Heart right ventricle (tissue), 16 donors: Measurements from ENCODE around the gene SERPINB12. TPM values are rescaled to one million over a fixed set of nuclear protein-coding genes. Genes with fewer than 3 reads are reported as not detected.

Source experiments
- ATAC-seq, 8 donors: fragments of 200-7000 bp; cut with Tn5 transposase; one replicate each; pipeline ENCODE4 v1.9.1; 2020; ENCODE audit warnings: mild to moderate bottlenecking in 8 of 8, moderate library complexity in 8 of 8, moderate number of reproducible peaks in 1 of 8
- DNase-seq, 2 donors: peaks; one replicate each; pipeline ENCODE4 v3.0.0-alpha.2; 2020
- H3K27ac ChIP-seq, 10 donors: fragments of 200-600 bp; sonication (generic) in 2 of 10; one replicate each; pipeline versions ENCODE4 v1.5.0 to v1.8.0; 2020 to 2022; ENCODE audit warnings: mild to moderate bottlenecking in 3 of 10
- H3K27me3 ChIP-seq, 7 donors: fragments of 200-600 bp; one replicate each; pipeline ENCODE4 v1.8.0; 2021 to 2022; ENCODE audit warnings: mild to moderate bottlenecking in 2 of 7
- H3K36me3 ChIP-seq, 9 donors: fragments of 200-600 bp; sonication (generic) in 1 of 9; one replicate each; pipeline versions ENCODE4 v1.5.0 to v1.8.0; 2020 to 2022; ENCODE audit warnings: mild to moderate bottlenecking in 2 of 9
- H3K4me1 ChIP-seq, 9 donors: fragments of 200-600 bp; sonication (generic) in 1 of 9; one replicate each; pipeline versions ENCODE4 v1.5.0 to v1.8.0; 2020 to 2022; ENCODE audit warnings: mild to moderate bottlenecking in 4 of 9
- H3K4me3 ChIP-seq, 10 donors: fragments of 200-600 bp; sonication (generic) in 2 of 10; one replicate each; pipeline versions ENCODE4 v1.5.0 to v1.8.0; 2020 to 2022; ENCODE audit warnings: mild to moderate bottlenecking in 7 of 10, moderate library complexity in 2 of 10
- H3K9me3 ChIP-seq, 11 donors: fragments of 200-600 bp in 10 of 11; sonication (generic) in 2 of 11; one replicate each; pipeline versions ENCODE4 v1.5.0 to v1.8.0; 2013 to 2022; ENCODE audit warnings: mild to moderate bottlenecking in 2 of 11, control low read depth in 1 of 11, moderate library complexity in 1 of 11
- WGBS, 2 donors: extraction: QIAGEN DNeasy Blood & Tissue Kit; methylation state at CpG; one replicate each; pipeline ENCODE4 v1.1.7; 2013; ENCODE audit warnings: inconsistent platforms in 1 of 2; 5-methylcytosine and 5-hydroxymethylcytosine counted together
- intact Hi-C, 10 donors: fragments of 100-400 bp; cut with DNase I; formaldehyde crosslinking; loops; one replicate each; pipeline versions ENCODE4 v1.11.1 to v1.14.2; 2022
- polyA plus RNA-seq, 2 donors: library from polyadenylated mRNA; stranded (reverse); fragments of 200-250 nt; gene quantifications; one replicate each; pipeline ENCODE4 v1.2.3, GENCODE V29; 2013
- total RNA-seq, 10 donors: library from RNA; stranded (reverse); fragmentation: NEBNext Ultra II Directional in 3 of 10; extraction: Animal tissue kit (Norgen Biotek cat#: 25700) in 3 of 10; gene quantifications; one replicate each; pipeline versions ENCODE4 v1.2.1 to v1.2.4, GENCODE V29; 2021 to 2023
- TF ChIP-seq, protein P1 (sequence below), 9 donors: fragments of 200-600 bp; sonication (generic) in 2 of 9; IDR thresholded peaks; one replicate each; pipeline versions ENCODE4 v1.5.0 to v1.8.0; 2021 to 2022; ENCODE audit warnings: antibody characterized with exemption in 9 of 9, mild to moderate bottlenecking in 5 of 9, moderate library complexity in 1 of 9
- donor health status: Arrhythmogenic right ventricular cardiomyopathy.
- donor health status: ischemic (EF 13 %, LVEDD 7.1; RV severe dilation, severe dysfunction).
- donor health status: healthy with polysubstance abuse.
- donor health status: DM: no; HTN: yes; CAD: no.
- donor health status: DM: no; HTN: no; CAD: no.
- donor health status: ischemic (EF 25% LVEDD 6.9; RV normal size, moderate dysfunction).
- donor health status: ischemic (EF 25% LVEDD 5.7; RV mildly dilated, moderate dysfunction).
- donor health status: healthy.
- donor health status: DM: yes; HTN: yes; CAD: no.
- donor health status: Ischemic cardiomyopathy.
- donor health status: ischemic (EF 35%, LVEDD 5.7; RV mildly dilated, moderate dysfunction).
- donor health status: nonischemic (EF 11% LVEDD 7.7; RV severe dilation, severe dysfunction).
- donor health status: DM: yes; HTN: yes; CAD: no.
- donor health status: PGD.
- donor health status: ischemic (EF 29% LVEDD 5.4; RV normal size, mild dysfunction).
- donor health status: nonischemic (EF 23%, LVEDD 6.1; RV moderate dilation, normal function).

The SERPINB12 gene
- total and polyA plus RNA-seq, 12 donors = not detected

DNA sequence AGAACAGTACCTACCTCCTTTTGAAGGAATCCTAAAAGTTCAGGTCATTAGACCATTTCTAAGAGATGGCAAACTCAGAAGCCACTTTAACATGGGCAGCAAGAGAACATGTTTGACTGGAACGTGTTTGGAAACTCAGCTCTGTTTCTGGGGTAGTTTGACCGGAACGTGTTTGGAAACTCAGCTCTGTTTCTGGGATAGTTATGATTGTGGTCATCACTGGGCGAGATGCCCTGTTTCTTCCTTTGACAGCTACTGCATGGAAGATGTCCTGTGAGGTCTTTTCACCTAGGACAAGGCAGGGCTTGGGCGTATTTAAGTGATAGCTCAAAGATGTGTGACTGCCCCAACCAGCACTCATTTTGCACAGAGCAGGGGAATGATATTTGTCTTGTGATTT lies 25.1 kb downstream of the SERPINB12 start:
- no peaks in the 10 kb centered on the region for H3K4me1 ChIP-seq
- no peak for ATAC-seq
- intact Hi-C loops = no loop called here

DNA sequence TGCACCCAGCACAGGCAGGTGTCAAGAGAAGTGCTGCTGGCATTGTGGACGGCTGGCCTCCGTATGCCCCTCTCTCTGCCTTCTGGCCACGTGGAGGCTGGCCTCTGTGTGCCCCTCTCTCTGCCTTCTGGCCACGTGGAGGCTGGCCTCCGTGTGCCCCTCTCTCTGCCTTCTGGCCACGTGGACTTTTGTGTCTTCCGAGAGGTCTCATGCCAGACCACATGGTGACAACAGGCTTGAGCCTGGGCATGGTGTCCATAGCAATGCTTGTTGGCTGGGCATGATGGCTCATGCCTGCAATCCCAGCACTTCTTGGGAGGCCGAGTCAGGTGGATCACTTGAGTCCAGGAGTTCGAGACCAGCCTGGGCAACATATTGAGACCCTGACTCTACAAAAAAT lies 25.7 kb downstream of the SERPINB12 start:
- H3K4me1 ChIP-seq = no peaks in the 10 kb centered on the region
- H3K4me3 ChIP-seq = no peak overlapping the region
- no peaks in the 10 kb centered on the region for H3K36me3 ChIP-seq
- H3K9me3 ChIP-seq = no peaks in the 10 kb centered on the region
- 74 to 75% methylated on average over 9 of the region's 9 CpGs for WGBS, 2 donors
- TF ChIP-seq, protein P1, sequence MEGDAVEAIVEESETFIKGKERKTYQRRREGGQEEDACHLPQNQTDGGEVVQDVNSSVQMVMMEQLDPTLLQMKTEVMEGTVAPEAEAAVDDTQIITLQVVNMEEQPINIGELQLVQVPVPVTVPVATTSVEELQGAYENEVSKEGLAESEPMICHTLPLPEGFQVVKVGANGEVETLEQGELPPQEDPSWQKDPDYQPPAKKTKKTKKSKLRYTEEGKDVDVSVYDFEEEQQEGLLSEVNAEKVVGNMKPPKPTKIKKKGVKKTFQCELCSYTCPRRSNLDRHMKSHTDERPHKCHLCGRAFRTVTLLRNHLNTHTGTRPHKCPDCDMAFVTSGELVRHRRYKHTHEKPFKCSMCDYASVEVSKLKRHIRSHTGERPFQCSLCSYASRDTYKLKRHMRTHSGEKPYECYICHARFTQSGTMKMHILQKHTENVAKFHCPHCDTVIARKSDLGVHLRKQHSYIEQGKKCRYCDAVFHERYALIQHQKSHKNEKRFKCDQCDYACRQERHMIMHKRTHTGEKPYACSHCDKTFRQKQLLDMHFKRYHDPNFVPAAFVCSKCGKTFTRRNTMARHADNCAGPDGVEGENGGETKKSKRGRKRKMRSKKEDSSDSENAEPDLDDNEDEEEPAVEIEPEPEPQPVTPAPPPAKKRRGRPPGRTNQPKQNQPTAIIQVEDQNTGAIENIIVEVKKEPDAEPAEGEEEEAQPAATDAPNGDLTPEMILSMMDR (IDR thresholded peaks at IDR 0.05) = no peak
- DNase-seq (no peak), ATAC-seq (no peak)
- H3K27me3 ChIP-seq = no peaks in the 10 kb centered on the region
- no peak overlapping the region for H3K27ac ChIP-seq
- intact Hi-C loops = no loop called here

More for the DNA sequence above, 25.1 kb downstream of the SERPINB12 start:
- no peak for DNase-seq
- TF ChIP-seq, protein P1 (IDR thresholded peaks at IDR 0.05) = no peak
- Histone ChIP-seq H3K36me3 (no peaks in the 10 kb centered on the region), H3K27me3 (no peaks in the 10 kb centered on the region), H3K4me3 (no peak overlapping the region), H3K9me3 (no peaks in the 10 kb centered on the region), H3K27ac (no peak overlapping the region)
- WGBS, 2 donors = 83 to 88% methylated on average over 5 of the region's 5 CpGs

DNA sequence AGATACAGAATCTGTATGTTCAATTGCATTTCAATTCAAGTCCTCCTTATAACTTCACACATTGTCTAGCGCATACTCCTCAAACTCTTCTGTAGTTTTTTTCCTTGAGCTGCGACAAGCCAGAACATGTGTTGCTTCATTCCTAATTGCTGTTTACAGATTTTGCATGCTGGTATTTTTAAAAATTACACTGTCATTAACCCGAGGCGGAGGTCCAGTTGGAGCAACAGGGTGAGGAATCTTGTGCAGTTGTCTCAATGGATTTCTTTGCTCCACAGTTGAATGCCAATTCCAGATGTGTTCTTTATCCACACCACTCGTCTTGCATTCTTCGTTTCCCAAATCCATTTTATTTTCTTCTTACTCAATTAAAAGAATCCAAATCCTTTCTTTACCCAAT lies 28.6 kb downstream of the SERPINB12 start:
- WGBS, 2 donors = 67 to 70% methylated on average over 6 of the region's 6 CpGs
- intact Hi-C loops = no loop called here

DNA sequence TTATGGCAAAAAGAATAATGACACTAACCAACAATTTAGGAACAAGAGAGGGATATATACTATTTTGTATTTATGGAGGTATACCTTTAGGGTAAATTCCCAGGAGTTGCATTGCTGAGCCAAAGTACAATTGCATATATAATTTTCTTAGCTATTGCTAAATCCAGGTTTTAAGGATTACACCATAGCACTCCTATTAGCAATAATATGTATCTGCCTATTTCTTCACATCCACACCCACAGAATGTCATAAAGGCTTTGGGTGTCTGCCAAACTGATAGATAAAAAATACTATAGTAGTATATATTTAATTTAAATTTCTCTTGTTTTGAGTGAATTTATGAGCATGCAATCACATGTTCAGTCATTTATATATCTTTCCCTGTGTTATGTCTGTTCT lies 33.5 kb downstream of the SERPINB12 start:
- TF ChIP-seq, protein P1 (IDR thresholded peaks at IDR 0.05) = no peak
- no peaks in the 10 kb centered on the region for H3K36me3 ChIP-seq
- H3K27ac ChIP-seq = no peak overlapping the region
- DNase-seq (no peak), ATAC-seq (no peak)
- no peak overlapping the region for H3K4me3 ChIP-seq
- peaks cover 0 to 2% (median 0%) of the 10 kb centered on the region in 9 donors for H3K4me1 ChIP-seq
- H3K27me3 ChIP-seq = peaks cover 0 to 5% (median 0%) of the 10 kb centered on the region in 7 donors
- no peaks in the 10 kb centered on the region for H3K9me3 ChIP-seq
- intact Hi-C loops = loop anchor here in 3 of 10 donors (2.0 to 5.0 kb wide), 2 partner anchors 57 to 58 kb away; no protein-coding TSS in a partner anchor

More for the DNA sequence above, 28.6 kb downstream of the SERPINB12 start:
- Histone ChIP-seq H3K9me3 (no peaks in the 10 kb centered on the region), H3K4me3 (no peak overlapping the region), H3K36me3 (no peaks in the 10 kb centered on the region), H3K4me1 (no peaks in the 10 kb centered on the region), H3K27ac (no peak overlapping the region), H3K27me3 (no peaks in the 10 kb centered on the region)
- no peak for ATAC-seq
- TF ChIP-seq, protein P1 (IDR thresholded peaks at IDR 0.05) = no peak
- DNase-seq = no peak
